GM23248 (cell line): Measurements from ENCODE around the gene SELP. TPM values are rescaled to one million over a fixed set of nuclear protein-coding genes. Genes with fewer than 3 reads are reported as not detected.

Source experiments
- DNase-seq: peaks from one replicate; pipeline ENCODE4 v3.0.0-alpha.2; 2015
- H2AFZ ChIP-seq: fragments of 200-600 bp; sonication (generic); 2 replicates; pipeline ENCODE4 v1.6.1; 2016; ENCODE audit warnings: antibody characterized with exemption
- H3F3A ChIP-seq: fragments of 200-600 bp; sonication (generic); 2 replicates; pipeline ENCODE4 v1.6.1; 2016; ENCODE audit warnings: mild to moderate bottlenecking, antibody characterized with exemption, mixed run types; ENCODE audit not compliant: insufficient read depth
- H3K27ac ChIP-seq: fragments of 200-600 bp; sonication (generic); 2 replicates; pipeline ENCODE4 v1.5.1; 2016; ENCODE audit warnings: mild to moderate bottlenecking
- H3K27me3 ChIP-seq: fragments of 200-600 bp; sonication (generic); replicated peaks from 2 replicates; pipeline ENCODE4 v1.6.1; 2016; ENCODE audit warnings: mild to moderate bottlenecking; ENCODE audit not compliant: insufficient read depth
- H3K36me3 ChIP-seq: fragments of 200-600 bp; sonication (generic); 2 replicates; pipeline ENCODE4 v1.6.1; 2016; ENCODE audit warnings: low read depth, mild to moderate bottlenecking
- H3K4me1 ChIP-seq: fragments of 200-600 bp; sonication (generic); 2 replicates; pipeline ENCODE4 v1.6.1; 2016; ENCODE audit warnings: mild to moderate bottlenecking; ENCODE audit not compliant: insufficient read depth
- H3K4me2 ChIP-seq: fragments of 200-600 bp; sonication (generic); one replicate; pipeline ENCODE4 v1.6.1; 2016; ENCODE audit warnings: mild to moderate bottlenecking; ENCODE audit not compliant: unreplicated experiment
- H3K4me3 ChIP-seq: fragments of 200-600 bp; sonication (generic); 2 replicates; pipeline ENCODE4 v1.5.1; 2016; ENCODE audit warnings: mild to moderate bottlenecking
- H3K79me2 ChIP-seq: fragments of 200-600 bp; sonication (generic); 2 replicates; pipeline ENCODE4 v1.6.1; 2016; ENCODE audit warnings: mild to moderate bottlenecking; ENCODE audit not compliant: insufficient read depth
- H3K9ac ChIP-seq: fragments of 200-600 bp; sonication (generic); 2 replicates; pipeline ENCODE4 v1.6.1; 2016; ENCODE audit warnings: mild to moderate bottlenecking
- H3K9me2 ChIP-seq: fragments of 200-600 bp; sonication (generic); 2 replicates; pipeline ENCODE4 v1.6.1; 2016; ENCODE audit warnings: mixed run types, mild to moderate bottlenecking, moderate library complexity; ENCODE audit not compliant: insufficient read depth
- H3K9me3 ChIP-seq: fragments of 200-600 bp; sonication (generic); one replicate; pipeline ENCODE4 v1.6.1; 2017; ENCODE audit warnings: low read depth
- H4K20me1 ChIP-seq: fragments of 200-600 bp; sonication (generic); 2 replicates; pipeline ENCODE4 v1.6.0; 2016; ENCODE audit not compliant: insufficient read depth
- EZH2 ChIP-seq: fragments of 200-600 bp; sonication (generic); IDR thresholded peaks from 2 replicates; pipeline ENCODE4 v1.6.1; 2018; ENCODE audit warnings: antibody characterized with exemption, mild to moderate bottlenecking; ENCODE audit not compliant: insufficient read depth, poor library complexity, severe bottlenecking
- EZH2phosphoT487 ChIP-seq: fragments of 200-600 bp; sonication (generic); IDR thresholded peaks from 2 replicates; pipeline ENCODE4 v1.6.1; 2018; ENCODE audit warnings: antibody characterized with exemption, moderate library complexity, mild to moderate bottlenecking, low read depth; ENCODE audit not compliant: insufficient read depth
- WGBS, 2 experiments: methylation state at CpG; one replicate each; pipeline ENCODE4 v1.1.6; 2015 to 2017; ENCODE audit warnings: low lambda C conversion rate in 2 of 2, low coverage in 1 of 2; ENCODE audit errors: missing lambda C conversion rate in 2 of 2; 5-methylcytosine and 5-hydroxymethylcytosine counted together
- in situ Hi-C: fragments of 300-500 bp; cut with MboI; formaldehyde crosslinking; loops from 2 replicates; pipeline ENCODE4 v1.15.0; 2020
- polyA plus RNA-seq: library from polyadenylated mRNA; unstranded; fragments of >200 nt; fragmentation: Nextera tagmentation; extraction: Ambion mirVana; gene quantifications from 2 replicates; pipeline ENCODE4 v1.2.1, GENCODE V29; 2016
- total RNA-seq: library from RNA; depleted of rRNA; stranded (reverse); fragments of >200 nt; shearing (Covaris generic); gene quantifications from 2 replicates; pipeline ENCODE4 v1.2.3, GENCODE V29; 2014; rRNA removed

The SELP gene
- total and polyA plus RNA-seq, 2 experiments from 2014 or later: not detected

DNA sequence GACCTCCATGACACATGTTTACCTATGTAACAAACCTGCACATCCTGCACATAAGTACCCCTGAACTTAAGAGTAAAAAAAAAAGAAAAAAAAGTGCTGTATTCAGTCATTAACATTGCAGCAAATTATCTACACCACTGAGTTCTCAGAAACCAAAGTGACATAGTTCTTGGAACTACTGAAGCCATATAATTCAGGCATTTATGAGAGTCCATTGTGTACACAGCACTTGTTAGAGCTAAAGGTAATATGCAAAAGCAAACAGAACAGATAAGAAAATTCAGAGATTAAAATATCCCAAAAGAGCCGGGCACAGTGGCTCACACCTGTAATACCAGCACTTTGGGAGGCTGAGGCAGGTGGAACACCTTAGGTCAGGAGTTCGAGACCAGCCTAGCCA is 81.6 kb downstream of the SELP start:
- Histone ChIP-seq H3K79me2 (no peaks in the 10 kb centered on the region), H4K20me1 (no peaks in the 10 kb centered on the region), H3K27ac (no peak overlapping the region), H2AFZ (no peak overlapping the region), H3K4me1 (no peaks in the 10 kb centered on the region), H3K9me3 (no peaks in the 10 kb centered on the region), H3K4me2 (no peak overlapping the region), H3K4me3 (no peak overlapping the region), H3K9me2 (no peaks in the 10 kb centered on the region), H3K9ac (no peak overlapping the region), H3K36me3 (no peaks in the 10 kb centered on the region), H3K27me3 (no peaks in the 10 kb centered on the region), H3F3A (no peaks in the 10 kb centered on the region)
- WGBS, 2 experiments: 75 to 85% methylated on average over 2 of the region's 2 CpGs
- DNase-seq: no peak
- in situ Hi-C loops: no loop called here
- no peak for TF ChIP-seq EZH2
- TF ChIP-seq EZH2phosphoT487: no peak

DNA sequence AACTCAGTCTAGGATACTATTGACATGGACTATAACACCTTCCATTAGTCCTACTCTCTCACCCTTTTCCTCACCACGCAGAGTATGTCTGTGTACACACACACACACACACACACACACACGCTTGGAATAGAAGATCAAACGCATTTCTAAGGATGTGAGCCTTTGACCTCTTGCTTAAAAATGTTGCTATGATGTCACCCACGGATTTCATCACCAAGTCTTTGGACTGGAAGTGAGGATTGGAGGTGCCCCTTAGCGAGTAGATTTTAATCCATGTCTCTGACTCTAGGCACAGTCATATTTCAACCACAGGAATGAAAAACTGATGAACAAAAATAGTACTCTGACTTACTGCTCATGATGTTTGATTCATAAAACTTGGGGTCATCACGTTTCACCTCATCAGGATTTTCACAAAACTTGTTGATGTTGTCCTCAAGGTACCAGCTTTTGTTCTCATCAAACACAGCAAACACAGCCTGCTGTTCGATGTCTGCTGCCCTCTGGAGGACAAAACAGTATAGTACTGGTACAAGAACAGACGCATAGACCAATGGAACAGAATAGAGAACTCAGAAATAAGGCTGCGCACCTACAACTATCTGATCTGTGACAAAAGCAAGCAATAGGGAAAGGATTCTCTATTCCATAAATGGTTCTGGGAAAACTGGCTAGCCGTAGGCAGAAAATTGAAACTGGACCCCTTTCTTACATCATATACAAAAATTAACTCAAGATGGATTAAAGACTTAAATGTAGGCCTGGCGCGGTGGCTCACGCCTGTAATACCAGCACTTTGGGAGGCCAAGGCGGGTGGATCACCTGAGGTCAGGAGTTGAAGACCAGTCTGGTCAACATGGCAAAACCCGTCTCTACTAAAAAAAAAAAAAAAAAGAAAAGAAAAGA is 83.6 kb downstream of the SELP start:
- H3F3A ChIP-seq: no peaks in the 10 kb centered on the region
- peak; percentile 83 for DNase-seq
- no peaks in the 10 kb centered on the region for H3K9me3 ChIP-seq
- H3K27me3 ChIP-seq: no peaks in the 10 kb centered on the region
- no peak overlapping the region for H3K4me3 ChIP-seq
- peak overlapping the region; percentile 14 for H2AFZ ChIP-seq
- H4K20me1 ChIP-seq: no peaks in the 10 kb centered on the region
- H3K4me1 ChIP-seq: no peaks in the 10 kb centered on the region
- no peak overlapping the region for H3K9ac ChIP-seq
- H3K27ac ChIP-seq: no peak overlapping the region
- no peaks in the 10 kb centered on the region for H3K36me3 ChIP-seq
- TF ChIP-seq EZH2: no peak
- TF ChIP-seq EZH2phosphoT487: no peak
- H3K4me2 ChIP-seq: no peak overlapping the region
- in situ Hi-C loops: no loop called here
- 38 to 39% methylated on average over 15 of the region's 15 CpGs for WGBS, 2 experiments
- no peaks in the 10 kb centered on the region for H3K9me2 ChIP-seq
- no peaks in the 10 kb centered on the region for H3K79me2 ChIP-seq

DNA sequence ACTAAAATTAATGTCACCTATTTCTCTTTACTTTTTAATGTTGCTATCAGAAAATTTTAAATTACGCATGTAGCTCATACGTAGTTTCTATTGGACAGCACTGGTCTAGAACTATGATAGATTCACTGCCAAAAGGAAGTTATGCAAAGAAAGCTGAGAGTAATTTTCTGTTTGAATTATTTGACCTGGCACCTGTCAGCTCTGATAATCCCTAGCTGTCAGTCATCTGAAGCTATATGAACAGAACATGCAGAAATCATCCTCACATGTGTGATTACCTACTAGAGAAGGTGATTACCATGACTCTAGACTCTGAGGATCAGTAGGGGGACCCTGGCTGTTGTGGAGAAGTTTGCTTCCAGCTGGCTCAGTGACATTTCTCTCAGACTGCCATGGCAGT is 84.5 kb downstream of the SELP start:
- Histone ChIP-seq H3K4me1 (no peaks in the 10 kb centered on the region), H3K9me3 (no peaks in the 10 kb centered on the region), H3K36me3 (no peaks in the 10 kb centered on the region), H3K27me3 (no peaks in the 10 kb centered on the region), H3K9ac (no peak overlapping the region), H3K9me2 (no peaks in the 10 kb centered on the region), H4K20me1 (no peaks in the 10 kb centered on the region), H3K4me3 (no peak overlapping the region), H3F3A (no peaks in the 10 kb centered on the region), H2AFZ (no peak overlapping the region), H3K4me2 (no peak overlapping the region), H3K79me2 (no peaks in the 10 kb centered on the region), H3K27ac (no peak overlapping the region)
- in situ Hi-C loops: no loop called here
- TF ChIP-seq EZH2phosphoT487 (no peak), EZH2 (no peak)
- DNase-seq: no peak
- 97 to 98% methylated on average over 2 of the region's 2 CpGs for WGBS, 2 experiments

DNA sequence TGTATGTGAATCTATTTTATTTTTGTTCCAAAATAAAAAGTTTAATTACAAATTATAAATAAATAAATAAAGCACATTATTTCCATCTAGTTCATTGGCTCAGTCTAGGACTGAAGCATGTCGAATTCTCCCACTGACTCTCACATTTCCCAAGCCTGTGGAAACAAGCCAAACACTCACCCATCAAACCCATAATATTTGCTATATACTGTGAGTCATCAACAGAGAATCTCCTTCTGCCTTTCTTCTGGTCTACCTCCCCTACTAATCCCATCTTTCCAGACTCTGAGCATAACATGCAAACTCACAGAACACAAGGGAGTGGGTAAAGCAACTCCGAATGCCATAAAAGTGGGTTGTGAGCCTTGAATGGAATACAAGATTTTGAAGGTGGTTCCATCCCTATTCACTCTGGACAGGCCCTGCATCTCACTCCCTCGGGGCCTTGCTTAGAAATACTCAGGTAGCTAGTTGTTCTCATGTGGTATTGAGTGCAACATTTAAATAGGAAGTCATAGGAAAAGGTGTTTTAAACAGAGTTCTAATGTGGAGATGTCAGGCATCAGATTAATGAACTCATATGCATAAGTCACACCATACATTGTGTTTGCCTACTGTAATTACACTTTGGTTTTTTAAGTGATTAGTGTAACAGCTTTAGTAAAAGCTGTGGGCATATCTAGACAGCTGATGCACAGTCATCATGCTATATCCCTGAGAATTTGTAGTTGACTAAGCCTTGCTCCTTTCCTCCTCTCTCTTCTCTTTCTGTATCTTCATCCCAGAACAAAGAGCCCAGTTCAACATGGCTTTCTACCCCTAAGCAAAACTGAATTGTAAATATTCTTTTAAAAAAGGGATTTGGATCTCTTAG is 90.7 kb downstream of the SELP start:
- no peaks in the 10 kb centered on the region for H3K79me2 ChIP-seq
- no peak overlapping the region for H3K27ac ChIP-seq
- peak; percentile 71 for DNase-seq
- no peaks in the 10 kb centered on the region for H3K4me1 ChIP-seq
- H3K4me3 ChIP-seq: no peak overlapping the region
- H3K36me3 ChIP-seq: no peaks in the 10 kb centered on the region
- TF ChIP-seq EZH2 (no peak), EZH2phosphoT487 (no peak)
- no peaks in the 10 kb centered on the region for H3K9me2 ChIP-seq
- H3K4me2 ChIP-seq: no peak overlapping the region
- H2AFZ ChIP-seq: no peak overlapping the region
- 74 to 80% methylated on average over 3 of the region's 3 CpGs for WGBS, 2 experiments
- H3K27me3 ChIP-seq: no peaks in the 10 kb centered on the region
- H3F3A ChIP-seq: no peaks in the 10 kb centered on the region
- H4K20me1 ChIP-seq: no peaks in the 10 kb centered on the region
- no peaks in the 10 kb centered on the region for H3K9me3 ChIP-seq
- in situ Hi-C loops: no loop called here
- H3K9ac ChIP-seq: no peak overlapping the region

Other genes with a start within 250 kb of the SELP start
- gene CCDC181, start 202.7 kb downstream of the SELP start, total RNA-seq: not detected in 2 replicates
- 0.10 TPM in 1 of 2 replicates, not detected in the other for gene CCDC181, start 202.7 kb downstream of the SELP start, polyA plus RNA-seq
- gene SLC19A2, start 144.2 kb downstream of the SELP start, total RNA-seq: 7.1 and 7.6 TPM in 2 replicates
- gene SLC19A2, start 144.2 kb downstream of the SELP start, polyA plus RNA-seq: 2.1 and 2.6 TPM in 2 replicates
- not detected in 2 replicates for gene F5, start 43.6 kb downstream of the SELP start, total RNA-seq
- not detected in 2 replicates for gene F5, start 43.6 kb downstream of the SELP start, polyA plus RNA-seq
- not detected in 2 replicates for gene SELL, start 81.5 kb upstream of the SELP start, total RNA-seq
- gene SELL, start 81.5 kb upstream of the SELP start, polyA plus RNA-seq: not detected in 2 replicates
- gene SELE, start 104.0 kb upstream of the SELP start, total RNA-seq: not detected in 2 replicates
- gene SELE, start 104.0 kb upstream of the SELP start, polyA plus RNA-seq: not detected in 2 replicates
- 7.8 and 12.8 TPM in 2 replicates for gene METTL18, start 164.8 kb upstream of the SELP start, total RNA-seq
- 6.9 and 8.2 TPM in 2 replicates for gene METTL18, start 164.8 kb upstream of the SELP start, polyA plus RNA-seq